GM12801 (cell line): Measurements from ENCODE around the gene TSHR.

Source experiments
- TF ChIP-seq, protein P1 (sequence below): IDR thresholded peaks from one replicate; pipeline ENCODE4 v1.5.1; 2011; ENCODE audit warnings: control low read depth; ENCODE audit not compliant: insufficient read length; ENCODE audit errors: extremely low read depth

Gene TSHR

DNA sequence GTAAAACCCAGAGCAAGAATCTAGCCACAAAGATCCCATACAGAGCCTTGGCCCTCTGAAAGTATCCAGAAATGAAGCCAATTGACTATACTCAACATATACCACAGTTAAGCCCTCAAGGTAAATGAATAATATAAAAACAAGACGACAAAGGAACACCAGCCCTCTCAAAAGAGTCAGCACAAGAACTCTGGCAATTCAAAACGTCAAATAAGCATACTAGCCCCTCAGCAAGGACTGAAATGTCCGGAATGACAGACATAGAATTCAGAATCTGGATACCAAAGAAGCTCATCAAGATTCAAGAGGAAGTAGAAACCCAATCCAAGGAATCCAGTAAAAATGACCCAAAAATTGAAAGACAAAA lies 215.4 kb downstream of the TSHR start:
- TF ChIP-seq, protein P1, sequence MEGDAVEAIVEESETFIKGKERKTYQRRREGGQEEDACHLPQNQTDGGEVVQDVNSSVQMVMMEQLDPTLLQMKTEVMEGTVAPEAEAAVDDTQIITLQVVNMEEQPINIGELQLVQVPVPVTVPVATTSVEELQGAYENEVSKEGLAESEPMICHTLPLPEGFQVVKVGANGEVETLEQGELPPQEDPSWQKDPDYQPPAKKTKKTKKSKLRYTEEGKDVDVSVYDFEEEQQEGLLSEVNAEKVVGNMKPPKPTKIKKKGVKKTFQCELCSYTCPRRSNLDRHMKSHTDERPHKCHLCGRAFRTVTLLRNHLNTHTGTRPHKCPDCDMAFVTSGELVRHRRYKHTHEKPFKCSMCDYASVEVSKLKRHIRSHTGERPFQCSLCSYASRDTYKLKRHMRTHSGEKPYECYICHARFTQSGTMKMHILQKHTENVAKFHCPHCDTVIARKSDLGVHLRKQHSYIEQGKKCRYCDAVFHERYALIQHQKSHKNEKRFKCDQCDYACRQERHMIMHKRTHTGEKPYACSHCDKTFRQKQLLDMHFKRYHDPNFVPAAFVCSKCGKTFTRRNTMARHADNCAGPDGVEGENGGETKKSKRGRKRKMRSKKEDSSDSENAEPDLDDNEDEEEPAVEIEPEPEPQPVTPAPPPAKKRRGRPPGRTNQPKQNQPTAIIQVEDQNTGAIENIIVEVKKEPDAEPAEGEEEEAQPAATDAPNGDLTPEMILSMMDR = no peak

DNA sequence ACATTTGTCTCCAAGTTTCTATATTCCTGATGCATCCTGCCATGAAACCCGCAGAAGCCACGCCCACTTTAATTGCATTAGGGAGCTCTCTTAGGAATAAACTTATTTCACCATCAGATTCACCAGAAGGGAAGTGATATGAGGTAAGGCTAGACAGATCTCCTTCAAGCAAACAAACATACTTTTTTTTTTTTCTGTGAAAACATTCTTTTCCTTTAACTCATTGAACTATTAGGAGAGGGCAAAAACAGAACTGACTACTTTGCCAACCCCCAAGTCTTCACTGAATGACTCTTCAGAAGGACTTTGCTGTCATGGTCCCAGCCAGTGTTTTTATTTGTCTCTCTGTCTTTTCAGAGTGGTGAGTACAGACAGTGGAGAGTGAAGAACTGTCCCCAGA lies 216.9 kb downstream of the TSHR start:
- TF ChIP-seq, protein P1 = no peak

DNA sequence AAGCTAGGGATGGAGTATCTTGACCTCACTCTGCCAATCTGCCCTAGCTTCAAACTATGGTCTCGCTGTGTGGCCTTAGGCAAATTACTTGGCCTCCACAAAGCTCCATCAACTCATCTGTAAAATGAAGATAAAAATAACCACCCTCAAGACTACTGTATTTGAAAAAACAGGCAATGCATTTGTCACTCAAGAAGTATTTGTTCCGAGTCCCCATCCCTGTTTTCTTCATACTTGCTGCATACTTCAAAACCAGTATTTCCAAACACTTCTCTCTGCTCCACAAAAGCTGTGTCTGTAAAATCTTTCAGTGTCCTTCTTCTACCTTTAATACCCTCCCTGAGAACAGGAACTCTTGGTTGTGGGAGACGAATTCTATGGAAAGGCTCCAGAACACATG lies 217.5 kb downstream of the TSHR start:
- TF ChIP-seq, protein P1 = no peak

DNA sequence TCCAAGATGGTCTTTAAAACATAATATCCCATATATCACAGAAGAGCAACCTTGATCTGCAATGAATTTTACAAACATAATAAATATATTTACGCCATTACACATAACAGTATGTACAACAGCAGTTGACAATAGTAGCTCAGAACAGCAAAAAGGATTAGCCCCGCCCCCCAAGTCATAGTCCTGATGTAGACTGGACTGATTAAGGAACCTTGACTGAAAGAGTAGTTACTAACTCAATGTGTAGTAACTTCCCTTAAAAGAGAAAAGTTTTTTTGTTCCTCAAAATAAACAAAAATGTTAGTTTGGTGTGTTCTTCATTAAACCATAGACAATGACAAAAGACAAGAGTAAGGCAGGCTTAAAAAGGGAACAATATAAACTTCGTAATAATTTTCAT lies 220.8 kb downstream of the TSHR start:
- TF ChIP-seq, protein P1 = no peak

DNA sequence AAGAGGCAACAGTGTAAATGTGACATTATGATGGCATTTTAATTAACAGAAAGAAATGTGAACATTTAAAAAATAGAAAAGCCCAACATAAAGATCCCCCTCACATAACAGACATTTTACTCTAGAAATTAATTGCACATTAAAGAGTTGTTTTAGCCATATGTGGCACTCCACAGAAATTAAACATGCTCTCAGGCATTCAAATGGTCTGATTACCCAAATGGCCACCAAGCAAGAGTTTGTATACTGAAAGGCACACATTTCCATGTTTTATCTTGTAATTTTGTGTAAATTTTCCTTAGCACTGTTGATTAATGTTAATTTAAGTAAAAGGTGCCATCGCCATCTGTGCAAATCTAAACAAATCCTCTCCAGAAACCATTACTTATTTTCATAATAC lies 221.8 kb downstream of the TSHR start:
- TF ChIP-seq, protein P1 = no peak

DNA sequence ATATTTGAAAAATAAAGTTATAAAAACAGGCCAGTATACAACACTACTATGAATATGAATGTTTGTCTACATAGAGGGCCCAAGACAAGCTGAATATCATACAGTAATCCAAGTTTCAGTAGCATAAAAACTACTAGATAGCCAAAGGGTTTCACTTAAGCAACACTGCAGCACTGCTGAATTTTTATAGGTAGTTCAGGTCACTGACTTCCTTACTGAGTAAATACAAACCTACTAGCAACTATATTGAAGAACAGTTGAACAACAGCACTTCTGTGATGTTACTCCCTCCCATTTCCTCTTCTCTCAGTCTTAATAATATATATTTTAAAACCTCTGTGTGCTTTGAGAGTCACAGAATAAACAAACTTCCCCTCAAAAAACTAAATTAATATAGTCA lies 222.6 kb downstream of the TSHR start:
- TF ChIP-seq, protein P1 = no peak

DNA sequence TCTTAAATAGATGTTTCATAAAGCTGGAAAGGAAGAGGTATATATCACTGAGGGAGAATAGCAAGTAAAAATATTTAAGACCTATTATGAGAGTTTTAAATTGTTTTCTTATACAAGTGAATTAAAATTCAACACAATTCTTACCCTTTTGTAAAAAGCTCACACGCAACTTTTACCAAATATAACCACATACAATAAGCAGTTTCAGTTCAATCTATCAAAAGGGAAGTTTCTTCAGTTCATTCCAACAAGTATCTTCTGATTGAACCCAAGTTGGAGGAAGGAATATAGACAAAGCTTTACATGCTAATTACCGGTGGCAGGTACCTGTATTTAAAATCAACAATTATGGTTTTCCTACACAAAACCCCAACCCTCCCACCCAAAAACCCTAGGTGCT lies 224.2 kb downstream of the TSHR start:
- TF ChIP-seq, protein P1 = no peak
